GM13977 (cell line): ENCODE results near the gene FGGY.
"Not testable (repeated sequence)": the region's sequence is repeated elsewhere in the genome, so short reads cannot be mapped to it uniquely, and the experiment has no call there.

Experiments used
- DNase-seq: peaks from one replicate; pipeline ENCODE4 v3.0.0; 2012; ENCODE audit warnings: low spot score
- in situ Hi-C: fragments of 300-500 bp; cut with MboI; formaldehyde crosslinking; loops from one replicate; pipeline ENCODE4 v1.12.0; 2022; ENCODE audit warnings: low sequenced_read_pairs, low pct_unique_long_range_greater_than_20kb, mixed read lengths, inconsistent platforms; ENCODE audit not compliant: unreplicated experiment
- TF ChIP-seq, protein P1 (sequence below): IDR thresholded peaks from 2 replicates; pipeline ENCODE4 v1.5.1; 2012; ENCODE audit warnings: mild to moderate bottlenecking, control low read depth; ENCODE audit not compliant: insufficient read depth; ENCODE audit errors: extremely low read depth, missing control alignments

Gene FGGY

DNA sequence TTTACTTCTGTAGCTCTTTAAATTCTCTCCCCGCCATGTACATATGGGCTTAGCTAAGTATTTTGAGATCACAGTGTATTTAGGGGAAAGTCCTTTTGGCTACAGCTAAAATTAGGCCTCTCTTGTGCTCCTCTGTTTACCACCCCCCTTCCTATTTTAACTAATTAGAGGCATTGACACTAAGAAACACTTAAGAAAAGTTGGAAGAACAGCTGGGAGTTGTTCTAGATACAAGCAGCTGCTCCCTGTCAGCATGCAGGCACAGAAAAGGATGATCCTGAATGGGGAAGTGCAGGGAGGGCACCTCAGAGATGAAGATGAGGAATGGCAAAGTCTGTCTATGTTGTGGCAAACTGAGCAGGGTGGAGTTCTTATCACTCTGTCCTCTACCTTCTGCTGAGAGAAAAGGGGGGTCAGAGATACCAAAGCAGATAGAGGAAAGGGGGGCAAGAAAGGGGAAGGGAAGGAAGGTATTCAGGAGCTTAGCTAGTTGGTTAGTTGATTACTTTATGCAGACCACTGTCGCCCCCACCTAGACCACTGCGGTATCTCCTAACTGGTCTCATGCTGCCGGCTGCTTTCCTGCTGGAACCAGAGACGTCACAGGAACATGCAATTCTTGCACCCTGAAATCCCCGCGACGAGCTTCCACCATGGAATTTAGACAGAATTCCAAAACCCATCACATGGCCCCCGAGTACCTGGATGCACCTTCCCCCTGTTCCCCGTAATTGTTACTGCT lies 435.5 kb downstream of the FGGY start:
- TF ChIP-seq, protein P1, sequence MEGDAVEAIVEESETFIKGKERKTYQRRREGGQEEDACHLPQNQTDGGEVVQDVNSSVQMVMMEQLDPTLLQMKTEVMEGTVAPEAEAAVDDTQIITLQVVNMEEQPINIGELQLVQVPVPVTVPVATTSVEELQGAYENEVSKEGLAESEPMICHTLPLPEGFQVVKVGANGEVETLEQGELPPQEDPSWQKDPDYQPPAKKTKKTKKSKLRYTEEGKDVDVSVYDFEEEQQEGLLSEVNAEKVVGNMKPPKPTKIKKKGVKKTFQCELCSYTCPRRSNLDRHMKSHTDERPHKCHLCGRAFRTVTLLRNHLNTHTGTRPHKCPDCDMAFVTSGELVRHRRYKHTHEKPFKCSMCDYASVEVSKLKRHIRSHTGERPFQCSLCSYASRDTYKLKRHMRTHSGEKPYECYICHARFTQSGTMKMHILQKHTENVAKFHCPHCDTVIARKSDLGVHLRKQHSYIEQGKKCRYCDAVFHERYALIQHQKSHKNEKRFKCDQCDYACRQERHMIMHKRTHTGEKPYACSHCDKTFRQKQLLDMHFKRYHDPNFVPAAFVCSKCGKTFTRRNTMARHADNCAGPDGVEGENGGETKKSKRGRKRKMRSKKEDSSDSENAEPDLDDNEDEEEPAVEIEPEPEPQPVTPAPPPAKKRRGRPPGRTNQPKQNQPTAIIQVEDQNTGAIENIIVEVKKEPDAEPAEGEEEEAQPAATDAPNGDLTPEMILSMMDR = no peak
- in situ Hi-C loops = no loop called here
- no peak for DNase-seq

DNA sequence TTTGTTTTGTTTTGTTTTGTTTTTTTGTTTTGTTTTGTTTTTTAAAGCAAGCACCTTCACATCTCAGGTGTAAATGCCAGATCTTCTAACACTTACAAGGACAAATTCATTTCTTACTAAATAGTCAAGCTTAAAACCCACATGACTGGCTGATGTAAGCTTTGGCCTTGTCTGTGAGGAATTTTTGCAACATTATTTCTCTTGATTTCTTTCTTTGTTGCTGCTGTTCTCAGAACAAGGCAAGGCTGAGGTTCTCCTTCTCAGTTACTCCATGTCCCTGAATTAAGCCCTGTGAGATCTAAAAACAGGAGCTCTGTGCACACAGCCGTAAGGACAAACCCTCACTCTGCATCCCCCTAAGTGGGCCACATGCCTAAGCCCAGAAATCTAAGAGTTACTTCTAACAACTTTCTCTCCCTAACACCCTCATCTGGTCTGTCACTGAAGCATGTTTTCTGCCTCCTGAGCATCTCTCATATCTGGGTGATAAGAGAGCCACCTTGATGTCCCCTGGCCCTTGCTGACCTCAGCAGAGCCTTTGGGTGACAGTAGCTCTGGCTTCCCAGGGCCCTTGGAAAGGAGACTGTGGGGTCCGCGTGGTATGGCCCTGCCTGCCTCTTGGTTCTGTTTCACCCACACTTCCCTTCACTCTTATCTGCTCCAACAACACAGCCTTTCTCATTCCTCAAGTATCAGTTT lies 436.7 kb downstream of the FGGY start:
- TF ChIP-seq, protein P1 = no peak
- in situ Hi-C loops = no loop called here
- no peak for DNase-seq

GRCh38 chr1:59735927-59736326 lies 439.0 kb downstream of the FGGY start:
- DNase-seq, in situ Hi-C loops: not testable (repeated sequence)

- in situ Hi-C loops = no loop called here
- TF ChIP-seq, protein P1 = no peak
- DNase-seq = no peak
Measured at GRCh38 chr1:59736744-59737143, 439.9 kb downstream of the FGGY start.

GRCh38 chr1:59737638-59738037 lies 440.7 kb downstream of the FGGY start:
- TF ChIP-seq, protein P1 = no peak
- in situ Hi-C loops = no loop called here
- DNase-seq = no peak

- DNase-seq = no peak
- TF ChIP-seq, protein P1 = no peak
- in situ Hi-C loops = no loop called here
Measured at GRCh38 chr1:59738152-59738551, 441.3 kb downstream of the FGGY start.

GRCh38 chr1:59738591-59739015 lies 441.7 kb downstream of the FGGY start:
- no peak for DNase-seq
- in situ Hi-C loops = no loop called here
- TF ChIP-seq, protein P1 = no peak
